ENCODE results near the gene CALHM5.

GRCh38 chr6:116572162-116572561, 60.7 kb downstream of the CALHM5 start:
- no peak for TF ChIP-seq POLR2A (IDR thresholded peaks at IDR 0.05)
- TF ChIP-seq CTCF (IDR thresholded peaks at IDR 0.05) = no peak
